ENCODE results near the gene CNST.

CNST gene

DNA sequence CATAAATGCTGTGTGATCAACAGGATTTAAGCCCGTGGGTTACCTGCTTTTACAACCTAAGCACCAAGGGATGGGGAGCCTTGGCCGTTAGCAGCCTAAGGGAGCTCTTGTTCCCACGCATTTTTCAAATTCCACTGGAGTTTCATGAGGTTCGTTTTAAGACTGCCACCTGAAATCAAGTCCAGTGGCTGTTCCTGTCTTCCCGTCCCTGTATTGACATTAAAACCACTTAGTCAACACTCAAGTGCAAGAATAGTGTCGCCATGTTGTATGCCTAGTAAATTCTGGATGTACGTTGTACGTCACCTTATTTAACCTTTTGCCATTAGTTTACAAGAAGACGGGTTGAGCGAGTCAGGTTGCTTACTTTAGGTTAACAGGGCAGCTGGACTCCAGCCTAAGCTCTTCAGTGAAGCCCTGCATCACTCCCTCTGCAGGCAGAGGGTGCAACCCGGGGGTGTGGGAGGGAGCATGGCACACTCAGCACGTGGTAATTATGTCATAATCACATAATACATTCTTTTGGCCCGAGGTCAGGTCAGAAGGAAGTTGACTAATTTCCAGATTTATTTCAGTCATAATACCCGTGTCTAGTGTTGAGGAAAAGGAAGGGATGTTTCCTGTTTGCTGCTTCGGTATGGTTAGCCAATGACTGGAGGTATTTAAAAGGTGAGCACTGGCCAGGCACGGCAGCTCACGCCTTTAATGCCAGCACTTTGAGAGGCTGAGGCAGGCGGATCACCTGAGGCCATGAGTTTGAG, 42.5 kb downstream of the CNST start:
- TF ChIP-seq POLR2AphosphoS5 (IDR thresholded peaks at IDR 0.05; ENCODE audit: low read depth, low read length) (no peak), FOXP2 (optimal IDR thresholded peaks at IDR 0.05; ENCODE audit: borderline replicate concordance, extremely low read depth, extremely low read length, insufficient read depth) (no peak), SIN3A (IDR thresholded peaks at IDR 0.05; ENCODE audit: borderline replicate concordance, insufficient read depth, low read length) (no peak), TAF1 (IDR thresholded peaks at IDR 0.05; ENCODE audit: borderline replicate concordance, insufficient read depth, low read length) (no peak)
- TF ChIP-seq, protein P1, sequence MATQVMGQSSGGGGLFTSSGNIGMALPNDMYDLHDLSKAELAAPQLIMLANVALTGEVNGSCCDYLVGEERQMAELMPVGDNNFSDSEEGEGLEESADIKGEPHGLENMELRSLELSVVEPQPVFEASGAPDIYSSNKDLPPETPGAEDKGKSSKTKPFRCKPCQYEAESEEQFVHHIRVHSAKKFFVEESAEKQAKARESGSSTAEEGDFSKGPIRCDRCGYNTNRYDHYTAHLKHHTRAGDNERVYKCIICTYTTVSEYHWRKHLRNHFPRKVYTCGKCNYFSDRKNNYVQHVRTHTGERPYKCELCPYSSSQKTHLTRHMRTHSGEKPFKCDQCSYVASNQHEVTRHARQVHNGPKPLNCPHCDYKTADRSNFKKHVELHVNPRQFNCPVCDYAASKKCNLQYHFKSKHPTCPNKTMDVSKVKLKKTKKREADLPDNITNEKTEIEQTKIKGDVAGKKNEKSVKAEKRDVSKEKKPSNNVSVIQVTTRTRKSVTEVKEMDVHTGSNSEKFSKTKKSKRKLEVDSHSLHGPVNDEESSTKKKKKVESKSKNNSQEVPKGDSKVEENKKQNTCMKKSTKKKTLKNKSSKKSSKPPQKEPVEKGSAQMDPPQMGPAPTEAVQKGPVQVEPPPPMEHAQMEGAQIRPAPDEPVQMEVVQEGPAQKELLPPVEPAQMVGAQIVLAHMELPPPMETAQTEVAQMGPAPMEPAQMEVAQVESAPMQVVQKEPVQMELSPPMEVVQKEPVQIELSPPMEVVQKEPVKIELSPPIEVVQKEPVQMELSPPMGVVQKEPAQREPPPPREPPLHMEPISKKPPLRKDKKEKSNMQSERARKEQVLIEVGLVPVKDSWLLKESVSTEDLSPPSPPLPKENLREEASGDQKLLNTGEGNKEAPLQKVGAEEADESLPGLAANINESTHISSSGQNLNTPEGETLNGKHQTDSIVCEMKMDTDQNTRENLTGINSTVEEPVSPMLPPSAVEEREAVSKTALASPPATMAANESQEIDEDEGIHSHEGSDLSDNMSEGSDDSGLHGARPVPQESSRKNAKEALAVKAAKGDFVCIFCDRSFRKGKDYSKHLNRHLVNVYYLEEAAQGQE (IDR thresholded peaks at IDR 0.05; ENCODE audit: insufficient read depth in 1 of 2, low read depth in 2 of 2, low read length in 2 of 2): no peak

DNA sequence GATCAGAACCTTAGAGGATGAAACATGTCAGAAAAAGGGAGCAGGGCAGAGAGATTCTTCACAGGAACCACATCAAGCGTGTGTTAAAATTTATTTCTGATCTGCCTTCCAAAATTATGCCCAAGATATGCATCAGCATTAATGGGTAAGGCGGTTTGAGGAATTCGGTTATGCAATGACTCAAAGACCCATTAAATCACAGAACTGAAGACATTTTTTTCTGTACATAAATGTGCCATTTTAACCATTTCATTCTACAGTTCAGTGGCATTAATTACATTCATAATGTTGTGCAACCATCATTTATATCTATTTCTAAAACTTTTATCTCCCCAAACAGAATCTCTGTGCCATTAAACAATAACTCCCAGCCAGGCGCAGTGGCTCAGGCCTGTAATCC, 43.4 kb downstream of the CNST start:
- no peak for TF ChIP-seq POLR2AphosphoS5 (IDR thresholded peaks at IDR 0.05; ENCODE audit: low read depth, low read length)
- TF ChIP-seq FOXP2 (optimal IDR thresholded peaks at IDR 0.05; ENCODE audit: borderline replicate concordance, extremely low read depth, extremely low read length, insufficient read depth): no peak
- no peak for TF ChIP-seq SIN3A (IDR thresholded peaks at IDR 0.05; ENCODE audit: borderline replicate concordance, insufficient read depth, low read length)
- no peak for TF ChIP-seq TAF1 (IDR thresholded peaks at IDR 0.05; ENCODE audit: borderline replicate concordance, insufficient read depth, low read length)

DNA sequence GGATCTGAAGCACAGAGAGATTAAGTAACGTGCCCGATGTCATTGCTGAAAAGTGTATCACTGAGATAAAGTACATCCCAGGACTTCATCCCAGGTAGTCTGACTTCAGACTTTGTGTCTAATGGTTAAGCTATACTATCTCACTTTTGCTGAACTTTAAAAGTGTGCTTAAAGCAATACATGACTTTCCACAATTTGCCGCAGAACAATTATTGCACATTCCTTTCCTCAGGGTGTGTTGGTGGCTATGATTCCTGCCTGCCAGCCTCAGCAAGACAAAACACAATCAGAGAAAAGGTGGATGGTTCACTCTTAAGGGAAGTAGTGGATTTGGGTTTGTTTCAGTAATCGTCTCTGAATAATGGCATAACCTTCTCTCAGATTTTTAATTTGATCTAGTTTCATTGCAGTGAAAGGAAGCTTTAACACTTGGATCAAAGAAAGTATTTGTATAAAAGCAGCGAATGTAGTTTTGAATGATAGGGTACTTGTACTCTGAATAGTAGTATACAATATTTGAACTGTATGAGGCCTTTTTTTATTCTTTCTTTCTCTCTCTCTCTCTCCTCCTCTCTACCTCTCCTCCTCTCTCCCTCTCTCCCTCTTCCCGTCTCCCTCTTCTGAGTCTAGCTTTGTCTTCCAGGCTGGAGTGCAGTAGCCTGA, 47.0 kb downstream of the CNST start:
- no peak for TF ChIP-seq POLR2AphosphoS5 (IDR thresholded peaks at IDR 0.05; ENCODE audit: low read depth, low read length)
- TF ChIP-seq, protein P1 (IDR thresholded peaks at IDR 0.05; ENCODE audit: insufficient read depth in 1 of 2, low read depth in 2 of 2, low read length in 2 of 2): no peak
- no peak for TF ChIP-seq SIN3A (IDR thresholded peaks at IDR 0.05; ENCODE audit: borderline replicate concordance, insufficient read depth, low read length)
- no peak for TF ChIP-seq FOXP2 (optimal IDR thresholded peaks at IDR 0.05; ENCODE audit: borderline replicate concordance, extremely low read depth, extremely low read length, insufficient read depth)
- no peak for TF ChIP-seq TAF1 (IDR thresholded peaks at IDR 0.05; ENCODE audit: borderline replicate concordance, insufficient read depth, low read length)

DNA sequence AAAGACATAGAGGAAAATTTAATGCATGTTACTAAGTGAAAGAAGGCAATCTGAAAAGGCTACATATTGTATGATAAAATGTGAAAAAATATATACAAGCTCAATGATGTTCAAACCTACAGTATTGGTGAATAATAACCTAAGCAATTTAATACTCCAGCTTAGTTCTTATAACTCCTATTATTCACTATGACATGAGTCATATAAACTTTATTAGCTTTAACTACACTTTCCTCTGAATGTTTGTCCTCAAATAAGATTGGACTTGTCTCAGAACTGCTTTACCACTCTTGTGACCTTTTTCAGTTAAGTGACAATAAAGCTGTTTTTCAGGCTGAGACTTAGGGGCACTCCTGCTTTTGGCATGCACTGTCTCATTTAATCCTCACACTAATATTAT, 50.9 kb downstream of the CNST start:
- TF ChIP-seq TAF1 (IDR thresholded peaks at IDR 0.05; ENCODE audit: borderline replicate concordance, insufficient read depth, low read length) (no peak), SIN3A (IDR thresholded peaks at IDR 0.05; ENCODE audit: borderline replicate concordance, insufficient read depth, low read length) (no peak), FOXP2 (optimal IDR thresholded peaks at IDR 0.05; ENCODE audit: borderline replicate concordance, extremely low read depth, extremely low read length, insufficient read depth) (no peak), POLR2AphosphoS5 (IDR thresholded peaks at IDR 0.05; ENCODE audit: low read depth, low read length) (no peak)
- TF ChIP-seq, protein P1 (IDR thresholded peaks at IDR 0.05; ENCODE audit: insufficient read depth in 1 of 2, low read depth in 2 of 2, low read length in 2 of 2): no peak

DNA sequence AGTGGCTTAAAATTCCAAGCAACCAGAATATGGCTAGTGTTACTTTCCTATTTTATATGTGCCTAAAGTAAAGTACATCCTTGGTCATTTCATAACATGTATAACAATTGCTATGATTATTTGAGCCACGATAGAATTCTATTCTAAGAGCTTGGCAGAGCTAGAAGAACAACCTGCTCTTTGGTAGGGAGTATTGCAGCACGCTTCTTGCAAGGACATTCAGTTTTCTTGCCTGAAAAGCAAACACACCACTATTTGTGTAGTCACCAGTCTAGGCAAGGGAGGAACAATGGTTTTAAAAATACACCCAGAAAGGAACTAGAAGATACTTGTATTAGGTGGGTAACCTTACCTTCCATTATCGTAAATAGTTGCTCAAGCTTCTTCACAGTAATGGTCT, 51.5 kb downstream of the CNST start:
- no peak for TF ChIP-seq SIN3A (IDR thresholded peaks at IDR 0.05; ENCODE audit: borderline replicate concordance, insufficient read depth, low read length)
- no peak for TF ChIP-seq TAF1 (IDR thresholded peaks at IDR 0.05; ENCODE audit: borderline replicate concordance, insufficient read depth, low read length)
- TF ChIP-seq POLR2AphosphoS5 (IDR thresholded peaks at IDR 0.05; ENCODE audit: low read depth, low read length): no peak
